Islet precursor cell (in vitro differentiated cells): ENCODE data around the gene ADAMTS8.

Experiments used
- DNase-seq: peaks from one replicate; pipeline ENCODE4 v3.0.0-alpha.2; 2018

Gene ADAMTS8

GRCh38 chr11:130428316-130429119 is at the start of gene ADAMTS8:
ADAMTS8 (minus strand) TSS chr11:130428609; CDS start chr11:130428286, 323 bp downstream.
- DNase-seq: no peak

- DNase-seq: no peak
Observed at GRCh38 chr11:130477586-130478203, 49.3 kb upstream of the ADAMTS8 start.

- peak; percentile 50 for DNase-seq
Observed at GRCh38 chr11:130476922-130477491, 48.6 kb upstream of the ADAMTS8 start.

- peak; percentile 82 for DNase-seq
Observed at GRCh38 chr11:130476200-130476921, 48.0 kb upstream of the ADAMTS8 start.

GRCh38 chr11:130475426-130476053 is 47.1 kb upstream of the ADAMTS8 start:
- DNase-seq: peak; percentile 40

- DNase-seq: peak; percentile 32
Observed at GRCh38 chr11:130474637-130475400, 46.4 kb upstream of the ADAMTS8 start.

GRCh38 chr11:130473795-130474377 is 45.5 kb upstream of the ADAMTS8 start:
- peak; percentile 29 for DNase-seq

- DNase-seq: peak; percentile 49
Observed at GRCh38 chr11:130473056-130473794, 44.8 kb upstream of the ADAMTS8 start.

- peak; percentile 40 for DNase-seq
Observed at GRCh38 chr11:130472434-130472961, 44.1 kb upstream of the ADAMTS8 start.

- peak; percentile 35 for DNase-seq
Observed at GRCh38 chr11:130471731-130472433, 43.5 kb upstream of the ADAMTS8 start.

GRCh38 chr11:130470832-130471706 is 42.7 kb upstream of the ADAMTS8 start:
- peak; percentile 38 for DNase-seq

- DNase-seq: no peak
Observed at GRCh38 chr11:130469181-130469580, 40.8 kb upstream of the ADAMTS8 start.

- DNase-seq: no peak
Observed at GRCh38 chr11:130467116-130467900, 38.9 kb upstream of the ADAMTS8 start.

- DNase-seq: no peak
Observed at GRCh38 chr11:130465263-130465662, 36.9 kb upstream of the ADAMTS8 start.

- DNase-seq: no peak
Observed at GRCh38 chr11:130464291-130464812, 35.9 kb upstream of the ADAMTS8 start.

- DNase-seq: no peak
Observed at GRCh38 chr11:130462931-130463330, 34.5 kb upstream of the ADAMTS8 start.

- DNase-seq: no peak
Observed at GRCh38 chr11:130462101-130462885, 33.9 kb upstream of the ADAMTS8 start.
